Mesenteric fat pad (tissue), 1 donor: Measurements from ENCODE around the gene MT1G. TPM values are rescaled to one million over a fixed set of nuclear protein-coding genes. Genes with fewer than 3 reads are reported as not detected.
A peak's percentile ranks its signal among the peaks of the same experiment; 100 is the strongest.
"Not testable (repeated sequence)": the region's sequence is repeated elsewhere in the genome, so short reads cannot be mapped to it uniquely, and the experiment has no call there.

Source experiments
- DNase-seq: peaks from one replicate; pipeline ENCODE4 v3.0.0-alpha.2; 2020; ENCODE audit warnings: low spot score
- total RNA-seq: library from RNA; stranded (reverse); fragmentation: NEBNext Ultra II Directional; extraction: Animal tissue kit (Norgen Biotek cat#: 25700); gene quantifications from one replicate; pipeline ENCODE4 v1.2.1, GENCODE V29; 2021
- donor health status: DM: yes; HTN: yes; CAD: no.

The MT1G gene
- total RNA-seq, 1 donor from 2014 or later, result 41.5 TPM

- no peak for DNase-seq
These were observed 17.2 kb upstream of the MT1G start for GRCh38 chr16:56684926-56685590.

- DNase-seq, result no peak
These were observed 16.5 kb upstream of the MT1G start for GRCh38 chr16:56684256-56684925.

- DNase-seq, result no peak
These were observed 15.7 kb upstream of the MT1G start for GRCh38 chr16:56683424-56684172.

- DNase-seq, result no peak
These were observed 15.0 kb upstream of the MT1G start for GRCh38 chr16:56682703-56683397.

- DNase-seq, result peak; percentile 99
These were observed 14.3 kb upstream of the MT1G start, which contains the start of gene MT1X for GRCh38 chr16:56681939-56682702. Gene MT1X, plus strand, starts transcription at chr16:56682470. Its CDS starts 71 bp downstream, at chr16:56682541.

- DNase-seq, result no peak
These were observed 12.0 kb upstream of the MT1G start for GRCh38 chr16:56679818-56680217.

GRCh38 chr16:56679078-56679730 is 11.3 kb upstream of the MT1G start:
- DNase-seq, result no peak

- DNase-seq, result no peak
These were observed 9.6 kb upstream of the MT1G start for GRCh38 chr16:56677474-56677873.

- DNase-seq, result no peak
These were observed 7.9 kb upstream of the MT1G start for GRCh38 chr16:56675685-56676210.

- DNase-seq, result not testable (repeated sequence)
These were observed 6.7 kb upstream of the MT1G start for GRCh38 chr16:56674570-56674969.

GRCh38 chr16:56673921-56674320 is 6.1 kb upstream of the MT1G start:
- DNase-seq, result no peak

- DNase-seq, result no peak
These were observed 5.1 kb upstream of the MT1G start for GRCh38 chr16:56672761-56673536.

GRCh38 chr16:56672171-56672570 is 4.3 kb upstream of the MT1G start:
- DNase-seq, result not testable (repeated sequence)

GRCh38 chr16:56671691-56672090 is 3.8 kb upstream of the MT1G start:
- DNase-seq, result not testable (repeated sequence)

GRCh38 chr16:56670620-56670934 is 2.7 kb upstream of the MT1G start:
- no peak for DNase-seq

GRCh38 chr16:56669840-56670619 is 2.2 kb upstream of the MT1G start:
- no peak for DNase-seq

- DNase-seq, result no peak
These were observed 1.4 kb upstream of the MT1G start, which contains the start of gene MT1H for GRCh38 chr16:56669005-56669839. Gene MT1H, plus strand, starts transcription at chr16:56669814. Its CDS starts 71 bp downstream, at chr16:56669885.
